Liver (tissue), 3 donors: Measurements from ENCODE around the gene SMIM7.

Experiments
- CTCF ChIP-seq: fragments of 150-350 bp; IDR thresholded peaks from 2 replicates; pipeline ENCODE4 v1.5.1; 2017; ENCODE audit warnings: improper control_type of control experiment, low read depth, low read length; ENCODE audit not compliant: missing input control
- EGR1 ChIP-seq, 2 donors: IDR thresholded peaks; 2 replicates each; pipeline ENCODE4 v1.6.1; 2016 to 2018; ENCODE audit warnings: antibody characterized with exemption in 2 of 2, low read depth in 2 of 2
- NR2F2 ChIP-seq: IDR thresholded peaks from 2 replicates; pipeline ENCODE4 v1.6.1; 2016; ENCODE audit warnings: antibody characterized with exemption
- SP1 ChIP-seq: IDR thresholded peaks from 2 replicates; pipeline ENCODE4 v1.6.1; 2018; ENCODE audit warnings: antibody characterized with exemption, mild to moderate bottlenecking
- YY1 ChIP-seq: IDR thresholded peaks from 2 replicates; pipeline ENCODE4 v1.6.1; 2016; ENCODE audit warnings: antibody characterized with exemption, mild to moderate bottlenecking
- donor health status: healthy.
- donor health status: healthy.

GRCh38 chr19:16620584-16620983, 39.4 kb downstream of the SMIM7 start:
- TF ChIP-seq NR2F2: no peak
- TF ChIP-seq CTCF: no peak
- TF ChIP-seq SP1: no peak
- no peak for TF ChIP-seq EGR1 (IDR thresholded peaks at IDR 0.05; ENCODE audit: low read depth in 2 of 2)
- no peak for TF ChIP-seq YY1
